Astrocyte of the cerebellum (primary cell): Measurements from ENCODE around the gene ITM2B.

ENCODE experiments used
- DNase-seq: peaks from one replicate; pipeline ENCODE4 v3.0.0-alpha.2; 2011; ENCODE audit warnings: low read depth
- H3K4me3 ChIP-seq: 2 replicates; pipeline ENCODE4 v1.5.1; 2011; ENCODE audit warnings: mild to moderate bottlenecking, low read depth, low read length, moderate library complexity
- CTCF ChIP-seq: IDR thresholded peaks from 2 replicates; pipeline ENCODE4 v1.5.1; 2012; ENCODE audit warnings: low read length, low read depth, moderate library complexity, mild to moderate bottlenecking; ENCODE audit errors: missing control alignments
- in situ Hi-C: cut with HindIII; loops from 2 replicates; pipeline ENCODE4 v1.10.0; 2017; ENCODE audit warnings: low sequenced_read_pairs

ITM2B gene

DNA sequence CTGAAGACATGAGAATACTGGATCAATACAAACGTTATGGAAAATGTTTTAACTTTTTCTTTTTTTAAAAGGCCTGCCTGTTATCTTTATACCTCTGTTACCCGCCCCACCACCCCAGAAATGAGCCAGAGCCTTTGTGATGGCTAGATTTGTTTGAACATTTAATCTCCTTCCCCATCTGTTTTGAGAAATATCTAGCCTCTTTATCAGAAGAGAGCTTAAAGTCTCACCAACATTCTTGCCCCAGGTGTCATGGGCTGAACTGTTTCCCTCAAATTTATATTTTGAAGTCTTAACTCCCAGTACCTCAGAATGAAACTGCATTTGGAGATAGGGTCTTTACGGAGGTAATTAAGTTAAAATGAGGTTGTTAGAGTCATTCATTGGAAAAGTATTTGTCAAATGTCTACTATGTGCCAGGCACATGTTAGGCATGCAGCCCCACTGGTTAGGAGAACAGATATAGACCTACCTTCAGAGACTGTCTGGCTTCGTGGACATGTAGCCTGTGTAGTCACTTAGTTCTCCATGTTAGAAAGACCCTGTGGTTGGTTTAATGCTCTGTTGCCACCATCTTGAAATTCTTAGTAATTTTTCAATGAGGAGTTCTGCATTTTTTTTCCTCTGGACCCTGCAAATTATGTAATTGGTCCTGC, 64.3 kb downstream of the ITM2B start:
- no peak overlapping the region for H3K4me3 ChIP-seq
- DNase-seq = no peak
- in situ Hi-C loops = no loop called here
- TF ChIP-seq CTCF = no peak

DNA sequence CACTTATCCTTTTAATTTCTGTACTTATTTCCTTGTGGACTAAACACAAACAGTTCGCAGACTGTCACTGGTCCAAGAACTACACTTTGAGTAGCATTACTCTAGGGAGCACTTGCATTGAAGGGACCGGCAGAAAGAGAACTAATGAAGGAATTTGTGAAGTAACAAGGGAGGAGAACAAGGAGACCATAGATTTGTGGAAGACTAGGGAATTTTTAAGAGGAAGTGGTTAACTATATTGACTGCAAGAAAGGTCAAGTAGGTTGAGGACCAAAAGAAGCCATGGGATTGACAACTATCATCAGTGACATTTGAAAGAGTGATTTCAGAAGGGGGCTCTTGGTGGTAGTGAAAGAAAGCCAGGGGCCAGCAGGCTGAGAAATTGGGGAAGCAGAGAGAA, 66.6 kb downstream of the ITM2B start:
- DNase-seq = no peak
- H3K4me3 ChIP-seq = no peak overlapping the region
- no peak for TF ChIP-seq CTCF
- in situ Hi-C loops = no loop called here

- in situ Hi-C loops = no loop called here
- DNase-seq = peak; percentile 8
- TF ChIP-seq CTCF = no peak
- H3K4me3 ChIP-seq = peak overlapping the region; percentile 67
Observed at GRCh38 chr13:48302871-48303358, 69.9 kb downstream of the ITM2B start.

GRCh38 chr13:48303359-48304142, 70.5 kb downstream of the ITM2B start, which contains the start of gene RB1:
RB1 (plus strand) TSS chr13:48303751; CDS start chr13:48303913, 162 bp downstream.
- in situ Hi-C loops = no loop called here
- H3K4me3 ChIP-seq = peak within 1 kb of the TSS; percentile 67

GRCh38 chr13:48304143-48304876, 71.3 kb downstream of the ITM2B start:
- H3K4me3 ChIP-seq = peak overlapping the region; percentile 67
- no peak for TF ChIP-seq CTCF
- peak; percentile 27 for DNase-seq
- in situ Hi-C loops = no loop called here

More at GRCh38 chr13:48303359-48304142, 70.5 kb downstream of the ITM2B start, which contains the start of gene RB1:
- TF ChIP-seq CTCF = no peak
- DNase-seq = peak; percentile 62

GRCh38 chr13:48311223-48311622, 78.2 kb downstream of the ITM2B start:
- no peak for DNase-seq
- in situ Hi-C loops = no loop called here
- TF ChIP-seq CTCF = no peak
- H3K4me3 ChIP-seq = no peak overlapping the region
